Endothelial cell of umbilical vein (primary cell): Measurements from ENCODE around the gene MLIP. TPM values are rescaled to one million over a fixed set of nuclear protein-coding genes. Genes with fewer than 3 reads are reported as not detected.

ENCODE experiments used
- BruUV-seq: library from RNA; stranded (reverse); fragments of 400-500 nt; replicated peaks from 2 replicates; lab custom pipeline; 2021; lab: Mats Ljungman, UMichigan
- CTCF ChIA-PET: fragments of 300-600, 350-600 bp; sonication (Branson Sonifier 250); formaldehyde crosslinking; loops from one replicate; lab custom pipeline; 2021; ENCODE audit warnings: antibody characterized with exemption, inconsistent platforms; lab: Charles Lee
- POLR2A ChIA-PET: fragments of 300-600, 350-600 bp; sonication (Branson Sonifier 250); formaldehyde crosslinking; loops from one replicate; lab custom pipeline; 2021; ENCODE audit warnings: antibody characterized with exemption, inconsistent platforms; lab: Charles Lee
- DNase-seq: peaks from one replicate; pipeline ENCODE4 v3.0.0-alpha.2; 2011; ENCODE audit warnings: low read depth, low spot score
- FAIRE-seq: peaks from 2 replicates; lab custom pipeline; 2011; peaks lifted over from hg19 to GRCh38; lab: Jason Lieb, UNC
- H2AFZ ChIP-seq: 2 replicates; pipeline ENCODE4 v1.6.0; 2012; ENCODE audit warnings: low read depth, low read length, control low read depth, inconsistent platforms
- H3K27ac ChIP-seq: 2 replicates; pipeline ENCODE4 v1.5.1; 2011; ENCODE audit warnings: low read depth, mild to moderate bottlenecking, control low read depth, low read length, moderate library complexity; ENCODE audit not compliant: insufficient read depth
- H3K27me3 ChIP-seq, 2 experiments: 2 replicates each; pipeline versions ENCODE4 v1.6.0 to v1.6.1; 2011; ENCODE audit warnings: low read length in 2 of 2, mixed read lengths in 1 of 2; ENCODE audit not compliant: control insufficient read depth in 2 of 2, insufficient read depth in 2 of 2
- H3K36me3 ChIP-seq, 2 experiments: 2 replicates in 1 of 2; 3 replicates in 1 of 2; pipeline ENCODE4 v1.5.1; 2011; ENCODE audit warnings: low read length in 2 of 2, mild to moderate bottlenecking in 1 of 2, moderate library complexity in 1 of 2; ENCODE audit not compliant: control insufficient read depth in 2 of 2, insufficient read depth in 2 of 2; ENCODE audit errors: extremely low read depth in 1 of 2
- H3K4me1 ChIP-seq: 3 replicates; pipeline ENCODE4 v1.5.1; 2011; ENCODE audit warnings: mild to moderate bottlenecking, low read length; ENCODE audit not compliant: control insufficient read depth, insufficient read depth; ENCODE audit errors: extremely low read depth
- H3K4me2 ChIP-seq: 2 replicates; pipeline ENCODE4 v1.6.1; 2011; ENCODE audit warnings: low read length, control low read depth, mixed read lengths; ENCODE audit not compliant: insufficient read depth
- H3K4me3 ChIP-seq, 3 experiments: fragments of 200-600 bp in 1 of 3; sonication (generic), shearing (Covaris generic) in 1 of 3; replicated peaks in 1 of 3; 2 replicates each; pipeline ENCODE4 v1.5.1; 2011 to 2016; ENCODE audit warnings: control low read depth in 3 of 3, low read length in 3 of 3, mild to moderate bottlenecking in 2 of 3, inconsistent platforms in 1 of 3, low read depth in 1 of 3, moderate library complexity in 1 of 3; ENCODE audit not compliant: insufficient read depth in 1 of 3
- H3K79me2 ChIP-seq: 2 replicates; pipeline ENCODE4 v1.6.0; 2012; ENCODE audit warnings: low read length, inconsistent platforms; ENCODE audit not compliant: control insufficient read depth, insufficient read depth
- H3K9ac ChIP-seq: replicated peaks from 2 replicates; pipeline ENCODE3; 2011; ENCODE audit warnings: low read length, control low read depth; ENCODE audit not compliant: insufficient read depth; ENCODE audit errors: extremely low read depth
- H3K9me1 ChIP-seq: replicated peaks from 3 replicates; pipeline ENCODE4 v1.6.0; 2011; ENCODE audit warnings: mild to moderate bottlenecking, low read length; ENCODE audit not compliant: control insufficient read depth, insufficient read depth; ENCODE audit errors: extremely low read depth
- H3K9me3 ChIP-seq: replicated peaks from 2 replicates; pipeline ENCODE4 v1.5.1; 2012; ENCODE audit warnings: low read length, inconsistent platforms; ENCODE audit not compliant: control insufficient read depth, insufficient read depth
- H4K20me1 ChIP-seq: replicated peaks from 2 replicates; pipeline ENCODE3; 2011; ENCODE audit warnings: mild to moderate bottlenecking, low read length; ENCODE audit not compliant: control insufficient read depth, insufficient read depth; ENCODE audit errors: extremely low read depth
- CTCF ChIP-seq, 2 donors: IDR thresholded peaks; 1 replicate in 1 of 2; 2 replicates in 1 of 2; pipeline ENCODE4 v1.5.1; 2011; ENCODE audit warnings: low read length in 2 of 2, mild to moderate bottlenecking in 2 of 2, moderate library complexity in 2 of 2, control low read depth in 1 of 2, inconsistent platforms in 1 of 2, low read depth in 1 of 2; ENCODE audit not compliant: insufficient read depth in 1 of 2; ENCODE audit errors: extremely low read depth in 1 of 2
- EZH2 ChIP-seq: IDR thresholded peaks from 2 replicates; pipeline ENCODE4 v1.6.1; 2012; ENCODE audit warnings: borderline replicate concordance, low read depth, mild to moderate bottlenecking, moderate library complexity, low read length, inconsistent platforms; ENCODE audit not compliant: severe bottlenecking
- FOS ChIP-seq: IDR thresholded peaks from 2 replicates; pipeline ENCODE4 v1.6.1; 2011; ENCODE audit warnings: mild to moderate bottlenecking, low read length, moderate library complexity, borderline replicate concordance; ENCODE audit not compliant: insufficient read depth
- GATA2 ChIP-seq: IDR thresholded peaks from 2 replicates; pipeline ENCODE4 v1.7.0; 2011; ENCODE audit warnings: low read depth, mild to moderate bottlenecking, moderate library complexity, mixed read lengths, low read length; ENCODE audit not compliant: insufficient read length, insufficient read depth
- JUN ChIP-seq: IDR thresholded peaks from 2 replicates; pipeline ENCODE4 v1.6.1; 2011; ENCODE audit warnings: borderline replicate concordance, low read depth; ENCODE audit not compliant: insufficient read length, insufficient read depth
- MAX ChIP-seq: IDR thresholded peaks from 2 replicates; pipeline ENCODE4 v1.6.1; 2011; ENCODE audit not compliant: insufficient read depth, insufficient read length
- MYC ChIP-seq: IDR thresholded peaks from one replicate; pipeline ENCODE4 v1.6.1; 2011; ENCODE audit warnings: mild to moderate bottlenecking, low read depth, low read length
- POLR2A ChIP-seq: IDR thresholded peaks from 2 replicates; pipeline ENCODE4 v1.6.1; 2012; ENCODE audit warnings: low read depth, mild to moderate bottlenecking, control low read depth, low read length
- POLR2AphosphoS5 ChIP-seq: IDR thresholded peaks from 2 replicates; pipeline ENCODE4 v1.6.1; 2012; ENCODE audit warnings: low read depth, mild to moderate bottlenecking, control low read depth, low read length, moderate library complexity; ENCODE audit not compliant: insufficient read depth
- dilution Hi-C: fragments of 300-500 bp; cut with MboI; formaldehyde crosslinking; loops from one replicate; pipeline ENCODE4 v1.15.0; 2019; ENCODE audit warnings: low sequenced_read_pairs; ENCODE audit not compliant: extremely low pct_ligation_motif_present
- intact Hi-C: fragments of 100-400 bp; cut with micrococcal nuclease; formaldehyde crosslinking; loops from one replicate; pipeline ENCODE4 v1.10.0; 2022
- polyA plus RNA-seq, 4 experiments: library from polyadenylated mRNA; depleted of rRNA in 3 of 4; stranded (reverse) in 3 of 4; unstranded in 1 of 4; fragments of >200 nt; gene quantifications; 2 replicates each; pipeline versions ENCODE4 v1.2.1 to v1.2.3, GENCODE V29; 2011 to 2012; ENCODE audit warnings: missing spikeins in 1 of 4
- total RNA-seq: library from RNA; stranded (reverse); gene quantifications from 2 replicates; pipeline ENCODE4 v1.2.3, GENCODE V29; 2021

Gene MLIP
- total and polyA plus RNA-seq, 2 donors (not counting 3 experiments of a cell fraction or from before 2014, with no cell fraction given) = 4.1 to 11.6 TPM

- Histone ChIP-seq H2AFZ (no peak overlapping the region), H3K27me3 (no peaks in the 10 kb centered on the region), H3K79me2 (no peaks in the 10 kb centered on the region), H3K4me2 (no peak overlapping the region), H3K4me3 (no peak overlapping the region), H4K20me1 (no peaks in the 10 kb centered on the region), H3K36me3 (no peaks in the 10 kb centered on the region), H3K27ac (no peak overlapping the region), H3K9ac (no peak overlapping the region), H3K4me1 (no peaks in the 10 kb centered on the region), H3K9me1 (no peaks in the 10 kb centered on the region), H3K9me3 (no peaks in the 10 kb centered on the region)
- intact Hi-C loops = no loop called here
- CTCF ChIA-PET = no interaction called here
- DNase-seq = no peak
- dilution Hi-C loops = no loop called here
- POLR2A ChIA-PET = no interaction called here
- no peak for TF ChIP-seq JUN
- no peak for TF ChIP-seq POLR2A
- TF ChIP-seq EZH2 = no peak
- TF ChIP-seq MYC = no peak
- TF ChIP-seq MAX = no peak
- TF ChIP-seq CTCF (IDR thresholded peaks at IDR 0.05; ENCODE audit: extremely low read depth in 1 of 2, insufficient read depth in 1 of 2, low read depth in 1 of 2, low read length in 2 of 2) = no peak
- TF ChIP-seq POLR2AphosphoS5 = no peak
- TF ChIP-seq FOS = no peak
- TF ChIP-seq GATA2 = no peak
- BruUV-seq = no TSS peak
- FAIRE-seq = no peak
These were observed 18.9 kb downstream of the MLIP start for GRCh38 chr6:54130179-54130578.
